ENCODE results near the gene ARHGAP28. TPM values are rescaled to one million over a fixed set of nuclear protein-coding genes. Genes with fewer than 3 reads are reported as not detected.
"Not testable (repeated sequence)": the region's sequence is repeated elsewhere in the genome, so short reads cannot be mapped to it uniquely, and the experiment has no call there.

The ARHGAP28 gene
- total RNA-seq, 1 experiment from 2014 or later = not detected

DNA sequence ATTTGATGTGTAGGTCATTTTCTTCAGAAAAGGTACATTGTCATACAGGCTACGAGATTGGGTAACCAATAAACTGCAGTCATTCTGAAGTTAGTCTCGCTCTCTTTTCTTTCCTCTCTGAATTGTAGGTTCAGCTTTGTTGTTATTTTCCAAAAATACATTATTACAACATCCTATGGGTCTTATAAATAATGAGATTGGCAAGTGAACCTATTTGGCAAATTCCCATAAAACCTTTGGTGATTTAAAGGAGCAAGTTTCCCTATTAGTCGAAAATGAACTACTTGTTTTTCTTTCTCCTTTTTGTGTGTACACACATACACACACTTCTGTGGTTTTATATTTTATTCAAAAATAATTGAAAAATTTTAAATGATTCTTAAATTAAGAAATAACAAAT, 67.0 kb downstream of the ARHGAP28 start:
- no peak overlapping the region for H3K27ac ChIP-seq (ENCODE audit: low read length)
- H3K4me2 ChIP-seq (ENCODE audit: low read depth, low read length, poor library complexity, severe bottlenecking) = no peak overlapping the region
- H2AFZ ChIP-seq (ENCODE audit: low read length) = no peak overlapping the region
- no peaks in the 10 kb centered on the region for H3K9me2 ChIP-seq (replicated peaks; ENCODE audit: insufficient read depth, low read length)
- no peak for DNase-seq
- no peaks in the 10 kb centered on the region for H3K4me1 ChIP-seq (ENCODE audit: low read length)
- no peak overlapping the region for H3K4me3 ChIP-seq (ENCODE audit: low read length)
- no peaks in the 10 kb centered on the region for H3K36me3 ChIP-seq (ENCODE audit: insufficient read depth, low read length)
- no peaks in the 10 kb centered on the region for H3K27me3 ChIP-seq (ENCODE audit: low read length)
- H3K79me2 ChIP-seq (ENCODE audit: low read length) = no peaks in the 10 kb centered on the region
- no peak overlapping the region for H3K9ac ChIP-seq (ENCODE audit: low read length)
- H4K20me1 ChIP-seq (ENCODE audit: insufficient read depth, low read depth, low read length) = no peaks in the 10 kb centered on the region
- H3K9me3 ChIP-seq (ENCODE audit: low read length) = no peaks in the 10 kb centered on the region

DNA sequence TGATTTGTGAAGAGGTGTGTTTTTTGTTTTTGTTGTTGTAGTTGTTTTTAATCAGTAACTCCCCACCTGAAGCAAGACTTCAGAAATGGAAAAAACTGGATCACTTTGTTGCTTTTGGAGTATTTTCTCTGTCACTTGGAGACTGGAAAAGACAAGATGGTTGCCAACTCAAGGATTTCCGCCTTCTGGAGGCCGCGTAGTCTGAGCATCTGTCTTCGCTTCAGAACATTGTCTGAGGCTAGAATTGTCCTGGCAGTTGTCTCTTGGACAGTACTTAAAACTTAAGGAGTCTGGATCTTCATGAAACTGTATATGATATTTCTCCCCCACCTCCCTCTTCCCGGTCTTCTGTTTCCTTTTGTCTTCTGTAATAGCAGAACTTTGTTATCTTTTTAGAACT, 67.7 kb downstream of the ARHGAP28 start:
- Histone ChIP-seq H3K27me3 (ENCODE audit: low read length) (no peaks in the 10 kb centered on the region), H3K36me3 (ENCODE audit: insufficient read depth, low read length) (no peaks in the 10 kb centered on the region), H3K4me3 (ENCODE audit: low read length) (no peak overlapping the region), H4K20me1 (ENCODE audit: insufficient read depth, low read depth, low read length) (no peaks in the 10 kb centered on the region), H3K9ac (ENCODE audit: low read length) (no peak overlapping the region), H3K9me3 (ENCODE audit: low read length) (0 out of 2 replicates have a peak, but pooled peaks cover 4% of the 10 kb centered on the region), H2AFZ (ENCODE audit: low read length) (no peak overlapping the region), H3K27ac (ENCODE audit: low read length) (no peak overlapping the region), H3K4me1 (ENCODE audit: low read length) (no peaks in the 10 kb centered on the region), H3K9me2 (replicated peaks; ENCODE audit: insufficient read depth, low read length) (no peaks in the 10 kb centered on the region), H3K79me2 (ENCODE audit: low read length) (no peaks in the 10 kb centered on the region), H3K4me2 (ENCODE audit: low read depth, low read length, poor library complexity, severe bottlenecking) (no peak overlapping the region)
- no peak for DNase-seq

DNA sequence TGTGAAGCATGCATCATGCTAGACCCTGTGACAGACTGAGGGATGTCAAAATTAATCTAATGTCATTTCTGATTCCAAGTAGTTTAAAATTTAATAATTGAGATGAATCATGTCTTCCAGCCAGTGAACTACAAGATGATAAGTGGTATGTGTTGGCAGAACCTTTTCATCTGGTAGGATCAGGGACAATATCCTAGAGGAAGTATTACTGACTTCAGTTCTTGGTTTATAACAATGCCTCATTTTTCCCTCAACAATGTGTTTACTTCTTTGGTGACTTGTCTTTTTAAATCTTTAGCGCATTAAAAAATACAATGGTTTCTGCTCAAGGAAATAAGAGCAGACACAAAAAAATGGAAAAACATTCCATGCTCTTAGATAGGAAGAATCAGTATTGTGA, 69.4 kb downstream of the ARHGAP28 start:
- H3K4me1 ChIP-seq (ENCODE audit: low read length) = no peaks in the 10 kb centered on the region
- H3K36me3 ChIP-seq (ENCODE audit: insufficient read depth, low read length) = no peaks in the 10 kb centered on the region
- H3K27me3 ChIP-seq (ENCODE audit: low read length) = no peaks in the 10 kb centered on the region
- H3K4me2 ChIP-seq (ENCODE audit: low read depth, low read length, poor library complexity, severe bottlenecking) = no peak overlapping the region
- no peak for DNase-seq
- H3K9me2 ChIP-seq (replicated peaks; ENCODE audit: insufficient read depth, low read length) = no peaks in the 10 kb centered on the region
- H2AFZ ChIP-seq (ENCODE audit: low read length) = no peak overlapping the region
- H3K9me3 ChIP-seq (ENCODE audit: low read length) = 0 out of 2 replicates have a peak, but pooled peaks cover 4% of the 10 kb centered on the region
- no peaks in the 10 kb centered on the region for H4K20me1 ChIP-seq (ENCODE audit: insufficient read depth, low read depth, low read length)
- no peaks in the 10 kb centered on the region for H3K79me2 ChIP-seq (ENCODE audit: low read length)
- H3K27ac ChIP-seq (ENCODE audit: low read length) = no peak overlapping the region
- no peak overlapping the region for H3K9ac ChIP-seq (ENCODE audit: low read length)
- no peak overlapping the region for H3K4me3 ChIP-seq (ENCODE audit: low read length)

DNA sequence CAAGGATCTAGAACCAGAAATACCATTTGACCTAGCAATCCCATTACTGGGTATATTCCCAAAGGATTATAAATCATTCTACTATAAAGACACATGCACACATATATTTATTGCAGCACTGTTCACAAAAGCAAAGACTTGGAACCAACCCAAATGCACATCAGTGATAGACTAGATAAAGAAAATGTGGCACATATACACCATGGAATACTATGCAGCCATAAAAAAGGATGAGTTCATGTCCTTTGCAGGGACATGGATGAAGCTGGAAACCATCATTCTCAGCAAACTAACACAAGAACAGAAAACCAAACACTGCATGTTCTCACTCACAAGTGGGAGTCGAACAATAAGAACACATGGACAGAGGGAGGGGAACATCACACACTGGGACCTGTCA, 70.8 kb downstream of the ARHGAP28 start:
- not testable (repeated sequence) for H3K4me1 ChIP-seq (ENCODE audit: low read length); H3K9me3 ChIP-seq (ENCODE audit: low read length); H3K36me3 ChIP-seq (ENCODE audit: insufficient read depth, low read length); H3K27me3 ChIP-seq (ENCODE audit: low read length); H3K79me2 ChIP-seq (ENCODE audit: low read length); H3K4me2 ChIP-seq (ENCODE audit: low read depth, low read length, poor library complexity, severe bottlenecking); DNase-seq; H4K20me1 ChIP-seq (ENCODE audit: insufficient read depth, low read depth, low read length); H2AFZ ChIP-seq (ENCODE audit: low read length); H3K9ac ChIP-seq (ENCODE audit: low read length); H3K4me3 ChIP-seq (ENCODE audit: low read length); H3K27ac ChIP-seq (ENCODE audit: low read length); H3K9me2 ChIP-seq (replicated peaks; ENCODE audit: insufficient read depth, low read length)

DNA sequence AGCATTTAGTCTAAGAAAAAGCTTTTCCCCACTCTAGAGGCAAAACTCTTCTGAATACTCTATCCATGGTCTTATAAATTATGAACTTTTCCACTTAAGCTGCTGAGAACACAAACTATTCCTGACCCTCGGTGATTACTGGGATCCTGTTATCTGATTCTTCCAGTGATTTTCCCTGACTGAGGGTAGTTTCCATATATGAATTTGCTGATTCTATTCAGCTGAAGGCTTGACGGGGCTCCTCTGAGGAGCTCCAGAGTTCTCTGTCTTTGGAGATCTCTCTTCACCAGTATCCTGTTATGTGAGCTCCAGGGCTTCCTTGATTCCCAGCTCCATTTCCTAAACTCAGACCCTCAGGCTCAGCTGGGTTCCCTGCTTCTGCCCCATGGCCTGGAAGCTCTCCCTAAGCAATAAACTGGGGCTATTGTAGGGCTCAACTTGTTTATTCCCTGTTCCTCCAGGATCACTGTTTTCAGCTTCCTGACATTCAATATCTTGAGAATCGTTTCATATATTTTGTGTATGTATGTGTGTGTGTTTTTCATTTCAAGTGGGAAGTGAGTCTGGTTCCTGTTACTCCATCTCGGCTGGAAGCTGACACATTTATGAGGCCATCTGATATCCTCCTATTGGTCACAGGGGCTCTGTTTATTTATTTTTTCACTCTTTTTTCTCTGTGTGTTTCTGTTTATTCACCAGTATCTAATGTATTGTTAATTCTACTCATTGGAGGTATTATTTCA, 78.2 kb downstream of the ARHGAP28 start:
- Histone ChIP-seq H3K36me3 (ENCODE audit: insufficient read depth, low read length) (no peaks in the 10 kb centered on the region), H3K27me3 (ENCODE audit: low read length) (no peaks in the 10 kb centered on the region), H3K9ac (ENCODE audit: low read length) (no peak overlapping the region)

DNA sequence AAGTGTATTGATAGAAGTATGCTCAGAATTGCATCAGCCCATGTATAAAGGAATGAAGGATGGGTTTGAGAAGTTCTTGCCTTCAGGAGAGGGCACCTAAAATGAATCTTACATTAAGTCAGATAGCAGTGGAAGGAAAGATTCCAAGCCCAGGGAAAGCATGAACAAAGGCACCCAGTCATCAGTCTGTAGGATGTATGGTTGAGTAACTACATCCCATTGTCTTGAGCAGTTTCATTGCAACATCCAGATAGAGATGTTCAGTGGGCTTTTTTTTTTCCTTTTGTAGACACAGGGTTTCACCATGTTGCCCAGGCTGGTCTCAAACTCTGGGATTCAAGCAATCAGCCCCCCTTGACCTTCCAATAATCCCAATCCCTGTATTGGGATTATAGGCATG, 80.7 kb downstream of the ARHGAP28 start:
- Histone ChIP-seq H3K4me1 (ENCODE audit: low read length) (no peaks in the 10 kb centered on the region), H3K9ac (ENCODE audit: low read length) (no peak overlapping the region), H3K79me2 (ENCODE audit: low read length) (no peaks in the 10 kb centered on the region), H3K36me3 (ENCODE audit: insufficient read depth, low read length) (no peaks in the 10 kb centered on the region), H3K4me3 (ENCODE audit: low read length) (no peak overlapping the region), H3K27me3 (ENCODE audit: low read length) (no peaks in the 10 kb centered on the region), H2AFZ (ENCODE audit: low read length) (no peak overlapping the region), H3K27ac (ENCODE audit: low read length) (no peak overlapping the region), H3K9me3 (ENCODE audit: low read length) (no peaks in the 10 kb centered on the region), H4K20me1 (ENCODE audit: insufficient read depth, low read depth, low read length) (no peaks in the 10 kb centered on the region), H3K9me2 (replicated peaks; ENCODE audit: insufficient read depth, low read length) (0 out of 2 replicates have a peak, but pooled peaks cover 2% of the 10 kb centered on the region), H3K4me2 (ENCODE audit: low read depth, low read length, poor library complexity, severe bottlenecking) (no peak overlapping the region)
- DNase-seq = no peak

More for the DNA sequence above, 78.2 kb downstream of the ARHGAP28 start:
- Histone ChIP-seq H3K4me2 (ENCODE audit: low read depth, low read length, poor library complexity, severe bottlenecking) (no peak overlapping the region), H3K9me2 (replicated peaks; ENCODE audit: insufficient read depth, low read length) (0 out of 2 replicates have a peak, but pooled peaks cover 2% of the 10 kb centered on the region), H3K9me3 (ENCODE audit: low read length) (no peaks in the 10 kb centered on the region; the same call in 1 of the 2 replicates), H4K20me1 (ENCODE audit: insufficient read depth, low read depth, low read length) (no peaks in the 10 kb centered on the region), H3K4me3 (ENCODE audit: low read length) (no peak overlapping the region), H2AFZ (ENCODE audit: low read length) (no peak overlapping the region), H3K4me1 (ENCODE audit: low read length) (no peaks in the 10 kb centered on the region), H3K27ac (ENCODE audit: low read length) (no peak overlapping the region), H3K79me2 (ENCODE audit: low read length) (no peaks in the 10 kb centered on the region)
- no peak for DNase-seq

DNA sequence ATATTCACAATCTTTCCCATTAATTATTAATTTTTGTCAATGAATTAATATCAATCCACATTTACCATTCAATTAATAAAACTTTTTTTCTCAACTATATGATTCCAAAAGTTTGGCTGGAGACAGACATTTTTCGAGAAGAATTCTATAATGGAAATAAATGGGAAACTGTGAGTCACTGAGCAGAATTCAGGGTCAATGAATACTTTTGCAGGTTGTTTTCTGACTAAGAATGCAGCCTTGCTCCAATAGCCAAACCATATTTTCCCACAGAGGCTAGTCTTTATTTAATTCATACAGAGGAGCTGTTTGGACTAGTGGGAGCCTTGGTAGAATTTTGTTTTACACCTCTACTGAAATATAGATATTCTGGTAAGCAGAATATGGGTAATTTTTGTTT, 82.3 kb downstream of the ARHGAP28 start:
- Histone ChIP-seq H4K20me1 (ENCODE audit: insufficient read depth, low read depth, low read length) (no peaks in the 10 kb centered on the region), H3K4me3 (ENCODE audit: low read length) (no peak overlapping the region), H3K9ac (ENCODE audit: low read length) (no peak overlapping the region), H3K9me3 (ENCODE audit: low read length) (no peaks in the 10 kb centered on the region), H3K9me2 (replicated peaks; ENCODE audit: insufficient read depth, low read length) (0 out of 2 replicates have a peak, but pooled peaks cover 2% of the 10 kb centered on the region), H3K4me2 (ENCODE audit: low read depth, low read length, poor library complexity, severe bottlenecking) (no peak overlapping the region), H3K36me3 (ENCODE audit: insufficient read depth, low read length) (no peaks in the 10 kb centered on the region), H3K27me3 (ENCODE audit: low read length) (no peaks in the 10 kb centered on the region), H3K79me2 (ENCODE audit: low read length) (no peaks in the 10 kb centered on the region), H3K27ac (ENCODE audit: low read length) (no peak overlapping the region), H3K4me1 (ENCODE audit: low read length) (no peaks in the 10 kb centered on the region), H2AFZ (ENCODE audit: low read length) (no peak overlapping the region)
- DNase-seq = no peak

DNA sequence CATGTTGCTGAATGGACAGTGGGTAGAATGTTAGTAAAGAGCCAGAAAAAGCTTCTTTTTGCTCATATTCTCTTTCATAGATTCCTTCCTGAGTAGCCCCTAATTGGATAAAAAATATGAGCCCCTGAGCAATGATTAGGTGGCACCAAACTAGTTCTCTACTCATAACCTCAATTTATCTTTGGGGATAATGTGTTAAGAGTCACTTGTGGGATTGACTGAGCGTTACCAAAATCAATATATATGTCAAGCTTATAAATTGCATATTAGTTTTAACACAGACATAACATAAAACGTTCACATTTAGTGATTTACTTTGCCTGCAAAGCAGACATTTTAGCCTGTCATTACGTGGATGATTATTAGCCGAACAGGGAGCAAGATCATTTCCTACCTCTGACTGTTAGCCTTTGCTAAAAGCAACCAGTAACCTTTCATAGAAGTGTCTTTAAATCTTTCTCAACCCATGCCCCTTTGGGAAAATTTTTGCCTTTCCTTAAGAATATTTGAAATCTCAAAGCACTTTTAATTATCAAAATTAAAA, 85.4 kb downstream of the ARHGAP28 start:
- H2AFZ ChIP-seq (ENCODE audit: low read length) = no peak overlapping the region
- H3K36me3 ChIP-seq (ENCODE audit: insufficient read depth, low read length) = no peaks in the 10 kb centered on the region
- H3K27me3 ChIP-seq (ENCODE audit: low read length) = no peaks in the 10 kb centered on the region
- H3K9ac ChIP-seq (ENCODE audit: low read length) = no peak overlapping the region
- no peaks in the 10 kb centered on the region for H3K9me2 ChIP-seq (replicated peaks; ENCODE audit: insufficient read depth, low read length)
- no peaks in the 10 kb centered on the region for H3K79me2 ChIP-seq (ENCODE audit: low read length)
- H3K4me1 ChIP-seq (ENCODE audit: low read length) = no peaks in the 10 kb centered on the region
- no peaks in the 10 kb centered on the region for H4K20me1 ChIP-seq (ENCODE audit: insufficient read depth, low read depth, low read length)
- no peak overlapping the region for H3K27ac ChIP-seq (ENCODE audit: low read length)
- H3K9me3 ChIP-seq (ENCODE audit: low read length) = no peaks in the 10 kb centered on the region
- H3K4me3 ChIP-seq (ENCODE audit: low read length) = no peak overlapping the region
- H3K4me2 ChIP-seq (ENCODE audit: low read depth, low read length, poor library complexity, severe bottlenecking) = no peak overlapping the region
- no peak for DNase-seq
